ENCODE data around the gene KAT6B. TPM values are rescaled to one million over a fixed set of nuclear protein-coding genes. Genes with fewer than 3 reads are reported as not detected.

KAT6B gene
- total and polyA plus RNA-seq, 2 of the 8 experiments (the other 6 are each of a cell fraction or from before 2014, with no cell fraction given): 7.3 to 30.8 TPM

- WGBS, 2 experiments (ENCODE audit: extremely low coverage in 1 of 2, insufficient coverage in 1 of 2, insufficient read length in 1 of 2, insufficient replicate concordance in 2 of 2, low coverage in 1 of 2, low lambda C conversion rate in 2 of 2, missing lambda C conversion rate in 1 of 2): 86% methylated on average over 2 of the region's 2 CpGs; no CpG with 5 or more reads in 1 of the 2 experiments
- H2BK20ac ChIP-seq (ENCODE audit: low read length): no peak overlapping the region
- no peak overlapping the region for H3K9ac ChIP-seq (replicated peaks in 1 of 4; ENCODE audit: extremely low read depth in 1 of 4, low read depth in 3 of 4, low read length in 3 of 4)
- H4K91ac ChIP-seq (replicated peaks; ENCODE audit: insufficient read length, low read length): no peak overlapping the region
- H3K27me3 ChIP-seq (replicated peaks in 1 of 4; ENCODE audit: control insufficient read depth in 3 of 4, extremely low read depth in 1 of 4, insufficient read depth in 3 of 4, low read length in 3 of 4): no peaks in the 10 kb centered on the region
- no peak overlapping the region for H2AK5ac ChIP-seq (ENCODE audit: low read depth, low read length)
- H2BK12ac ChIP-seq (ENCODE audit: low read depth, low read length): no peak overlapping the region
- no peaks in the 10 kb centered on the region for H3K79me2 ChIP-seq (ENCODE audit: control insufficient read depth in 1 of 2, insufficient read depth in 2 of 2, low read length in 2 of 2)
- no peak overlapping the region for H3K23ac ChIP-seq (ENCODE audit: insufficient read length)
- peaks cover 0 to 1% of the 10 kb centered on the region in 2 experiments for H4K20me1 ChIP-seq (replicated peaks in 1 of 2; ENCODE audit: control insufficient read depth in 1 of 2, insufficient read depth in 2 of 2, low read length in 2 of 2)
- no peaks in the 10 kb centered on the region for H3K79me1 ChIP-seq (ENCODE audit: low read depth, low read length)
- no peak overlapping the region for H3K4me2 ChIP-seq (ENCODE audit: insufficient read depth in 1 of 2, low read depth in 2 of 2, low read length in 2 of 2)
- peaks cover 0 to 2% (median 0%) of the 10 kb centered on the region in 4 experiments; a peak in 1 of 7 replicates for H3K4me1 ChIP-seq (replicated peaks in 1 of 4; ENCODE audit: control insufficient read depth in 3 of 4, insufficient read depth in 4 of 4, low read length in 3 of 4)
- H3K9me3 ChIP-seq (ENCODE audit: insufficient read depth in 2 of 2, low read depth in 1 of 2, low read length in 1 of 2): no peaks in the 10 kb centered on the region
- H3K14ac ChIP-seq (ENCODE audit: insufficient read length): no peak overlapping the region
- H4K8ac ChIP-seq (ENCODE audit: extremely low read depth, insufficient read depth, low read length): no peak overlapping the region
- no peak overlapping the region for H3K18ac ChIP-seq (ENCODE audit: extremely low read depth, low read length)
- H2BK120ac ChIP-seq (replicated peaks; ENCODE audit: low read depth, low read length): no peak overlapping the region
- TF ChIP-seq JUND (IDR thresholded peaks at IDR 0.05; ENCODE audit: low read length): no peak
- TF ChIP-seq TAF7 (optimal IDR thresholded peaks at IDR 0.05; ENCODE audit: borderline replicate concordance, low read depth, low read length): no peak
- H2BK15ac ChIP-seq (ENCODE audit: low read length): no peak overlapping the region
- no peak overlapping the region for H2BK5ac ChIP-seq (ENCODE audit: low read depth, low read length)
- H3K4ac ChIP-seq (replicated peaks; ENCODE audit: insufficient read length, low read depth, low read length): no peak overlapping the region
- no peaks in the 10 kb centered on the region for H3K23me2 ChIP-seq (ENCODE audit: low read depth, low read length)
- H3K36me3 ChIP-seq (ENCODE audit: control insufficient read depth in 2 of 4, insufficient read depth in 4 of 4, low read length in 3 of 4): no peaks in the 10 kb centered on the region; a peak in 1 of 8 replicates
- ChIA-PET POLR2A (ENCODE audit: partially characterized antibody) (no interaction called here), CTCF (ENCODE audit: partially characterized antibody) (interaction anchor here (0.9 to 1.8 kb wide), 5 partner anchors 13 to 114 kb away, joined by 3 to 7 read pairs (median 4); no protein-coding TSS in a partner anchor)
- no peak overlapping the region for H4K5ac ChIP-seq (ENCODE audit: insufficient read length, low read depth, low read length)
- no peak overlapping the region for H3K4me3 ChIP-seq (ENCODE audit: extremely low read depth in 1 of 4, insufficient read depth in 2 of 4, low read depth in 3 of 4, low read length in 4 of 4)
- no peak overlapping the region for H3K56ac ChIP-seq (replicated peaks; ENCODE audit: insufficient read length, low read depth, low read length)
- no peak overlapping the region for H3K27ac ChIP-seq (ENCODE audit: low read depth, low read length)
- no peak overlapping the region for H2AFZ ChIP-seq (ENCODE audit: low read length)
- FAIRE-seq (no peak), DNase-seq (ENCODE audit: low read depth in 1 of 2, low spot score in 2 of 2) (no peak)
Observed at GRCh38 chr10:75003891-75004290, 177.5 kb downstream of the KAT6B start.

Measured in H1 (cell line).